NCI-H1417 (cell line): Measurements from ENCODE around the gene MRPL58.

Source experiments
- DNase-seq, 3 experiments: peaks; one replicate each; lab custom pipeline; 2025; lab: John Stamatoyannopoulos, UW

The MRPL58 gene

GRCh38 chr17:75046407-75047289, 34.2 kb downstream of the MRPL58 start, which contains the start of the genes ATP5PD and KCTD2:
TSS of gene ATP5PD (minus strand) at chr17:75046969. CDS start at chr17:75042650, 4,319 bp downstream.
TSS of gene KCTD2 (plus strand) at chr17:75047225. CDS start at chr17:75047251, 26 bp downstream.
- peak; percentile 96 to 97 (median 97) for DNase-seq

- DNase-seq, result peak in 2 of 3 experiments; percentile 25 to 53
Observed at GRCh38 chr17:75047398-75048098, 35.1 kb downstream of the MRPL58 start.

GRCh38 chr17:75048249-75048878, 35.9 kb downstream of the MRPL58 start:
- no peak for DNase-seq

GRCh38 chr17:75049057-75049456, 36.6 kb downstream of the MRPL58 start:
- DNase-seq, result no peak

GRCh38 chr17:75049706-75050105, 37.2 kb downstream of the MRPL58 start:
- no peak for DNase-seq

GRCh38 chr17:75051941-75052340, 39.5 kb downstream of the MRPL58 start:
- no peak for DNase-seq

- DNase-seq, result peak in 2 of 3 experiments; percentile 3 to 31
Observed at GRCh38 chr17:75059369-75060345, 47.2 kb downstream of the MRPL58 start.

GRCh38 chr17:75060434-75061054, 48.1 kb downstream of the MRPL58 start:
- no peak for DNase-seq

- DNase-seq, result no peak
Observed at GRCh38 chr17:75061055-75061438, 48.6 kb downstream of the MRPL58 start.

- DNase-seq, result no peak
Observed at GRCh38 chr17:75061618-75062017, 49.1 kb downstream of the MRPL58 start.

GRCh38 chr17:75063201-75063600, 50.7 kb downstream of the MRPL58 start:
- DNase-seq, result no peak

- DNase-seq, result no peak
Observed at GRCh38 chr17:75063626-75064025, 51.2 kb downstream of the MRPL58 start.

- DNase-seq, result no peak
Observed at GRCh38 chr17:75064040-75064439, 51.6 kb downstream of the MRPL58 start.

- no peak for DNase-seq
Observed at GRCh38 chr17:75064460-75064859, 52.0 kb downstream of the MRPL58 start.

- DNase-seq, result no peak
Observed at GRCh38 chr17:75064867-75065561, 52.5 kb downstream of the MRPL58 start.

GRCh38 chr17:75065562-75066151, 53.2 kb downstream of the MRPL58 start:
- no peak for DNase-seq

- no peak for DNase-seq
Observed at GRCh38 chr17:75067856-75068255, 55.4 kb downstream of the MRPL58 start.

GRCh38 chr17:75068750-75069149, 56.3 kb downstream of the MRPL58 start:
- DNase-seq, result no peak

GRCh38 chr17:75069783-75070182, 57.3 kb downstream of the MRPL58 start:
- peak in 1 of 3 experiments; percentile 35 for DNase-seq
